ENCODE results near the gene BBIP1.

Gene BBIP1

DNA sequence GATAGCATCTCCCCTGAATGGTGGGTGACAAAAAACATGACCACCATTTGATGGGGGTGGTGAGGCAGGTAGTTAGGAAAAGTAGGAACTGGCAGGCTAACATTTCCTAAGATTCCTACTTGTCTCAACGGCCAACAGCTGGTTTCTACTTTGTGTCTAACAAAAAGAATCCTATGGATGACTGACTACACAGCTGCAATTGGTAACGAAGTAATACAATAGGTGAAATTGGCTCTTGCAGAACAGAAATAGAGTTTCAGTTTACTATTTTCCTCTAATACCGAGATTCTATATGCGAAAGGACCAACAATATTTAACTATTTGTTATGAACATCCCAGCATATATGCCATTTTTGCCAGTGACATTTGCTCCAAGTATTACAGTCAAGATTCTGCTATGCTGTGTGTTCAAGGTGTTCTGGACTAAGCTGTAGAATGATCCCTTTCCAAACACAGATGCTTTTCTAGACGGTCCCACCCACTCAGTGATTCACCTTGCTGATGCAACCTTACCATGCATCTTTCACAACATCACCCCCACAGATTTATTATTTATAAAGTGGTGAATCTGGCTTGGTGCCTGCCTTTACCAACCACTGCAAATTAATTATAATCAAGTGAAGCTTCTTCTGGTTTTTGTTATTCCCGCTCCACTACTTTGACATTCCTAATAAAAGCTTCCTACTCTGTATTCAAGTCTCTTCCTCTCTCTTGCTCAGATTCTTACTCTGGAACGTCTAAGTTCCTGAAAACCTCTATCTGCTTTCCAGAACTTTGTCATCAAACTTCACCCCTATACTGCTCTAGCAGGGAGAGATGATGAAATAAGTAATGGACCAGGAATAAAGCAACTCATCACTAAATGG lies 16.8 kb downstream of the BBIP1 start:
- no peak overlapping the region for H3K27ac ChIP-seq
- H3K4me2 ChIP-seq, result peak overlapping the region in 1 of 11 experiments; percentile 13; a peak in 1 of 22 replicates

DNA sequence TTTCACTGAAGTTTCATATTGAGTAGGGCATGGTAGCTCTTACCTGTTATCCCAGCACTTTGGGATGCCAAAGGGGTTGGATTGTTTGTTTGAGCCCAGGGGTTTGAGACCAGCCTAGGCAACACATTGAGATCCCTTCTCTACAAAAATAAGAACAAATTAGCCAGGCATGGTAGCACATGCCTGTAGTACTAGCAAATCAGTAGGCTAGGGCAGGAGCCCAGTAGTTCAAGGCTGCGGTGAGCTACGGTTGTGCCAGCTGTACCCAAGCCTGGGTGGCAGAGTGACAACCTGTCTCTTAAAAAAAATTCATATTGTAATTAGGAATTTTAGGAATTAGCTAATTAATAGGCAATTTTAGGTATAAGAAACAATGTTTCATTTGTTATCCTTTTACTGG lies 18.0 kb downstream of the BBIP1 start:
- TF ChIP-seq Cebpa-rat (IDR thresholded peaks at IDR 0.05), result no peak
- no peak overlapping the region for H3K9ac ChIP-seq
- H3K4me1 ChIP-seq, result peaks cover 0 to 8% (median 0%) of the 10 kb centered on the region in 10 experiments; a peak in 4 of 20 replicates
- H3K9me3 ChIP-seq (replicated peaks in 1 of 11), result no peaks in the 10 kb centered on the region
- no peak overlapping the region for H3K4me3 ChIP-seq
- peaks cover 38 to 95% (median 69%) of the 10 kb centered on the region in 11 experiments for H3K36me3 ChIP-seq
- H3K4me2 ChIP-seq, result no peak overlapping the region
- H3K27ac ChIP-seq, result no peak overlapping the region
- H3K27me3 ChIP-seq, result no peaks in the 10 kb centered on the region
- peaks cover 0 to 61% (median 7%) of the 10 kb centered on the region in 11 experiments; a peak in 10 of 22 replicates for H4K20me1 ChIP-seq

More for the DNA sequence above, 16.8 kb downstream of the BBIP1 start:
- Histone ChIP-seq H3K9me3 (replicated peaks in 1 of 11) (no peaks in the 10 kb centered on the region), H3K27me3 (no peaks in the 10 kb centered on the region), H3K4me1 (peaks cover 0 to 8% (median 0%) of the 10 kb centered on the region in 10 experiments; a peak in 4 of 20 replicates), H4K20me1 (peaks cover 0 to 49% (median 2%) of the 10 kb centered on the region in 11 experiments; a peak in 10 of 22 replicates), H3K36me3 (peaks cover 26 to 95% (median 61%) of the 10 kb centered on the region in 11 experiments), H3K4me3 (no peak overlapping the region), H3K9ac (no peak overlapping the region)
- TF ChIP-seq Cebpa-rat (IDR thresholded peaks at IDR 0.05), result no peak

DNA sequence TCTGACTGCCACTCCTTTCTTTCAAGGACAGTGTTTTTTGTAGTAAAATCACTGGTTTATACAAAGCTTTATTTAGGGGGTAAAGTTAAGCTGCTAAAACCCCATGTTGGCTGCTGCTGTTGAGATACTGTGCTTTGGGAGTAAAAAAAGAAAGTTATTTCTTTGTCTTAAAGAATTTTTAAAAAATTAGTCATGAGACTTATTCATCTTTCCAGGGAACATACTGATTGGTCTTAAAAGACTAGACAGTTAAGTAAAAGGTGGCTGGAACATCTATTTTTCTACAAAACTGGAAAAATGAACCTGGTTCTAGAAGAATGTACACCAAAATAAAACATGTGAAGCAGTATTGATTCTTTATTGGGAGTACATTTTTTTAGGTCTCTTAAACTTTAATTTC lies 20.6 kb downstream of the BBIP1 start:
- no peaks in the 10 kb centered on the region for H3K27me3 ChIP-seq

DNA sequence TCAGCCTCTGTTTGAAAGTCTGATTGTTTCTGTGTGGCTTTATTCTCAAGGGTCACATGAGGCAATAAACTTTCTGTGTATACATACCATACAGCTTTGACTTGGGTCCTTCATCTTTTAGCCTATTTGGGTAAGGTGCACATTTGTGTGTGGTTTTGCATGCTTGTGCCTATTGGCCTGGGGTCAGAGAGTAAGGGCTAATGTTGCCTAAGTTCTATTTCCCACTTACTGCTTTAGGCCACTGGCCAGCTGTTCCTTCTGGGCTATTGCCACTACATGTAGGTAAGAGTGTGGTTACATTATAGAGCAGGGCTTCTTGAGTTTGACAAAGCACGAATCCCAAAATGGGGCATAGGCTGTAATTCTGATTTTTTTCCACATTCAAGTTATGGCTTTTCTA lies 21.8 kb downstream of the BBIP1 start:
- Histone ChIP-seq H3K27ac (no peak overlapping the region), H3K4me3 (no peak overlapping the region), H3K27me3 (no peaks in the 10 kb centered on the region), H4K20me1 (peaks cover 0 to 80% (median 7%) of the 10 kb centered on the region in 11 experiments; a peak in 10 of 22 replicates), H3K36me3 (peaks cover 54 to 97% (median 80%) of the 10 kb centered on the region in 11 experiments), H3K4me1 (peaks cover 0 to 6% (median 0%) of the 10 kb centered on the region in 10 experiments; a peak in 4 of 20 replicates), H3K4me2 (no peak overlapping the region), H3K9me3 (replicated peaks in 1 of 11) (no peaks in the 10 kb centered on the region), H3K9ac (no peak overlapping the region)
- TF ChIP-seq Cebpa-rat (IDR thresholded peaks at IDR 0.05), result no peak

More for the DNA sequence above, 20.6 kb downstream of the BBIP1 start:
- no peak overlapping the region for H3K27ac ChIP-seq
- H3K4me2 ChIP-seq, result no peak overlapping the region
- TF ChIP-seq Cebpa-rat (IDR thresholded peaks at IDR 0.05), result no peak
- no peaks in the 10 kb centered on the region for H3K9me3 ChIP-seq (replicated peaks in 1 of 11)
- H3K9ac ChIP-seq, result no peak overlapping the region
- H3K36me3 ChIP-seq, result peaks cover 54 to 98% (median 84%) of the 10 kb centered on the region in 11 experiments
- H3K4me1 ChIP-seq, result peaks cover 0 to 8% (median 0%) of the 10 kb centered on the region in 10 experiments; a peak in 4 of 20 replicates
- H3K4me3 ChIP-seq, result no peak overlapping the region
- H4K20me1 ChIP-seq, result peaks cover 0 to 75% (median 7%) of the 10 kb centered on the region in 11 experiments; a peak in 10 of 22 replicates

DNA sequence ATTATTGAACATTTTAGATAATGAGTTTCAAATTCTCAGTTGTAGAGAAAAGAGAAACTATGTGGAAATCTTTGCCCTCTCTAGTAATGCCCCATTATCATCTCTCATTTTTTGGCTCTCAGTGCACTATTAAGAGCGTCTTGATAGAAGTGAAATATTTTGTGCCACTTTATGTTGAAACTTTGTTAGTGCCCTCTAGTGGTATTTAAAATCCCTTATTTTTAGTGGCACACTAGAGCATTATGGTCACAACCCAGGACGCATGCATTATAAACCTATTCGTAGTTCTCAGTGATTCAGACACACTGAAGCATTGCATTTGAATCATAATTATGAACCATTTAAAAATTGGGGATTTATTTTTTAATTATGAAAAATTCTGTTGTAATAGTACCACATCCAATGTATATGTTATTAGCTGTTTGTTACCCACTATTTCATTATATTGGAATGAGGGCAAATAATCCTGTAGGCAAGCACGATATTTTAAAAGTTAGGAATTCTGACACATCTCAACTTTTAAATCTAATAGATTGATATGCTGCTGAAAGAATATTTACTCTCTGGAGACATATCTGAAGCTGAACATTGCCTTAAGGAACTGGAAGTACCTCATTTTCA lies 25.3 kb downstream of the BBIP1 start:
- Histone ChIP-seq H3K9ac (no peak overlapping the region), H3K4me1 (no peaks in the 10 kb centered on the region), H3K4me2 (no peak overlapping the region), H3K27me3 (no peaks in the 10 kb centered on the region), H3K4me3 (no peak overlapping the region), H3K36me3 (peaks cover 54 to 97% (median 74%) of the 10 kb centered on the region in 11 experiments), H3K27ac (no peak overlapping the region), H3K9me3 (replicated peaks in 1 of 11) (no peaks in the 10 kb centered on the region), H4K20me1 (peaks cover 0 to 83% (median 7%) of the 10 kb centered on the region in 11 experiments; a peak in 11 of 22 replicates)
- no peak for TF ChIP-seq Cebpa-rat (IDR thresholded peaks at IDR 0.05)

DNA sequence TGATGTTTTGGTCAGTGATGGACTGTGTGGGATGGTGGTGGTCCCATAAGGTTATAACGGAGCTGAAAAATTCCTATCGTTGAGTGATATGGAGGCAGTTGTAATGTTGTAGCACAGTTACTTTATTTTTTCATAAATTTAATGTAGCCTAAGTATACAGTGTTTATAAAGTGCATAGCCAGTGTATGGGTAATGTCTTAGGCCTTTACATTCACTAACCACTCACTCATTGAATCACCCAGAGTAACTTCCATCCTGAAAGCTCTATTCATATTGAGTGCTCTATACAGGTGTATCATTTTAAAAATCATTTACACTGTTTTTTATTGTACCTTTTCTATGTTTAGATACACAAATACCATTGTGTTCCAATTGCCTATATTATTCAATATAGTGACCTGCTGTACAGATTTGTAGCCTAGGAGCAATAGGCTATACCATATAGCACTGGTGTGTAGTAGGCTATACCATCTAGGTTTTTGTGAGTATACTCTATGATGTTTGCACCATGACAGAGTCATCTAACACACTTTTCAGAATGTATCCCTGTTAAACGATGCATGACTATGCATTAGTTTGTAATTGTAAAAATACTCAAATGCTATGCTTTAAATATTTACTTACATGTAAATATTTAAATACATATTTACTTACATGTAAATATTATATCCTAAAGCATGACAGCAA lies 26.2 kb downstream of the BBIP1 start:
- Histone ChIP-seq H4K20me1 (peaks cover 0 to 85% (median 7%) of the 10 kb centered on the region in 11 experiments; a peak in 11 of 22 replicates), H3K4me1 (no peaks in the 10 kb centered on the region), H3K27ac (no peak overlapping the region), H3K4me2 (no peak overlapping the region), H3K4me3 (no peak overlapping the region), H3K9me3 (replicated peaks in 1 of 11) (no peaks in the 10 kb centered on the region), H3K9ac (no peak overlapping the region), H3K36me3 (peaks cover 48 to 96% (median 69%) of the 10 kb centered on the region in 11 experiments), H3K27me3 (no peaks in the 10 kb centered on the region)
- TF ChIP-seq Cebpa-rat (IDR thresholded peaks at IDR 0.05), result no peak

DNA sequence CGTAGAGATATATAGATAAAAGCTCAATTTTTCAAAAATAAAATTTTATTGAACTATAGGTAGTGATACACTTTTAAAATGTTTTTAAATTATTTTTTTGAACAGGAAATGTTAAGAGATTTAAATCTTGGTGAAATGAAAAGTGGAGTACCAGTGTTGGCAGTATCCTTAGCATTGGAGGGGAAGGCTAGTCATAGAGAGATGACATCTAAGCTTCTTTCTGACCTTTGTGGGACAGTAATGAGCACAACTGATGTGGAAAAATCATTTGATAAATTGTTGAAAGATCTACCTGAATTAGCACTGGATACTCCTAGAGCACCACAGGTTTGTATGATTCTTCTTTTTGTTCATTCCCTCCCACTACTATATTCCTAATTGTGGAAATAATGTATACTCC lies 31.4 kb downstream of the BBIP1 start:
- Histone ChIP-seq H3K36me3 (peaks cover 39 to 99% (median 77%) of the 10 kb centered on the region in 11 experiments), H3K4me2 (no peak overlapping the region), H3K27ac (no peak overlapping the region), H3K4me1 (peaks cover 0 to 15% (median 6%) of the 10 kb centered on the region in 10 experiments; a peak in 7 of 20 replicates), H3K27me3 (no peaks in the 10 kb centered on the region), H4K20me1 (peaks cover 0 to 82% (median 3%) of the 10 kb centered on the region in 11 experiments; a peak in 7 of 22 replicates), H3K4me3 (no peak overlapping the region), H3K9ac (no peak overlapping the region), H3K9me3 (replicated peaks in 1 of 11) (no peaks in the 10 kb centered on the region)
- no peak for TF ChIP-seq Cebpa-rat (IDR thresholded peaks at IDR 0.05)

DNA sequence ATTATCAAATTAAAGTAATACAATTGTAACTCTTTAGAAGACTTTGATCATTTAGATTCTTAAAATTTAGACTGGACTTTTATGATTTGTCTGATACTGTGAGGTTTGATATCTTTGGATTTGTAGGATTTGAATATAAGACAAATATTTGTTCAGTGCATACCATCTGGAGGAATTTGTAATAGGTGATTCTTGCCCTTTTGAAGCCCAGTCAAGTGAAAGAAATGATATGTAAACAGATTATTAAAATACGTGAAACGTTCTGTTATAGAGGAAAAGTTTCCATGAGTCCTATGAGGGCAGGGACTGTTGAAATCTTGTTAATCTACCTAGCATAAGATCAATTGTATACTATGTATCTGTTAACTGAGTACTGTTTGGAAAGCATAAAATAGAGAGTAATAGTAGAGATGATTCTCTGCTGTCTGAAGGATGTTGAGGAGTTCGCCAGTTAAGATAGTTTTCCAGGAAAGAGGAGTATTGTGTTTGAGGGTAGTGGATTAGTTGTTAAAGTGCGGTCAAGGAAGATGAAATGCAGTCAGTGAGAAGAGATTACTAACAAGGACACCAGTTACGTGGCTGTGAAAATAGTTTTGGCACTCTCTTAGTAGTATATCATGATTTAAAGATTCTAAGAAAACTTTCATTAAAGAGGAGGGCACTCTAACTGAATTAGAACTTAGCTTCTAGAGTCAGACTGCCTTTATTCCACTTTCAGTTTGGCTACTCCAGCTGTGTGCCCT lies 32.9 kb downstream of the BBIP1 start:
- Histone ChIP-seq H3K27ac (no peak overlapping the region), H3K4me2 (no peak overlapping the region), H3K36me3 (peaks cover 43 to 99% (median 81%) of the 10 kb centered on the region in 11 experiments), H3K4me3 (no peak overlapping the region), H3K4me1 (peaks cover 0 to 15% (median 6%) of the 10 kb centered on the region in 10 experiments; a peak in 8 of 20 replicates), H3K9me3 (replicated peaks in 1 of 11) (no peaks in the 10 kb centered on the region), H4K20me1 (peaks cover 0 to 82% (median 3%) of the 10 kb centered on the region in 11 experiments; a peak in 7 of 22 replicates), H3K9ac (no peak overlapping the region), H3K27me3 (no peaks in the 10 kb centered on the region)
- TF ChIP-seq Cebpa-rat (IDR thresholded peaks at IDR 0.05), result no peak

Measured in BLaER1 treated with 17β-estradiol and CSF1 and Interleukin-3, amounts not matched to agents 10 nM and 100 nM (cell line).